ENCODE data around the gene UROC1. TPM values are rescaled to one million over a fixed set of nuclear protein-coding genes. Genes with fewer than 3 reads are reported as not detected.

The UROC1 gene
- total RNA-seq, 6 experiments from 2014 or later, result not detected

DNA sequence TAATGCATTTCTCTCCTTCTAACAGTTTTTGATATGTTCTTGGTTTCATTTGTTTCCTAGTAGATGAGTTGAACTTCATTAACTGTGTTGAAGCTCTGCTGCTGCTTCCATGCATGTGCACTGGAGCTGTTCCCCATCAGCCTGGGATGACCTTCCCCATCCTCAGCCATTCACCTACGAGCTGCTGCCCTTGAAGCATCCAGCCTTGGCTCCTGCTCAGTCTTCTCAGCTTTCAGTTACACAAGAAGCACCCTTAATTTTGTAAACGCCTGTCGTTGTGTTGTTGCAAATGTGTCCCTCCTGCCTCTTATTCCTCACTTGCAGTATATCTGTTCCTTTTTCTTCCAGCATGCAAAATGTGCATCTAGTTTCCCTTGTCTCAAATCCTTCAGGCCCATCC lies 33.4 kb downstream of the UROC1 start:
- Mint-ChIP-seq H3K27me3 (ENCODE audit: insufficient read depth) (peaks cover 20% of the 10 kb centered on the region), H3K4me1 (ENCODE audit: low read depth) (peaks cover 11% of the 10 kb centered on the region), H3K27ac (no peak overlapping the region), H3K9me3 (no peaks in the 10 kb centered on the region), H3K4me3 (no peak overlapping the region), H3K36me3 (ENCODE audit: low read depth) (no peaks in the 10 kb centered on the region)
- no peak for DNase-seq
- TF ChIP-seq, protein P1, sequence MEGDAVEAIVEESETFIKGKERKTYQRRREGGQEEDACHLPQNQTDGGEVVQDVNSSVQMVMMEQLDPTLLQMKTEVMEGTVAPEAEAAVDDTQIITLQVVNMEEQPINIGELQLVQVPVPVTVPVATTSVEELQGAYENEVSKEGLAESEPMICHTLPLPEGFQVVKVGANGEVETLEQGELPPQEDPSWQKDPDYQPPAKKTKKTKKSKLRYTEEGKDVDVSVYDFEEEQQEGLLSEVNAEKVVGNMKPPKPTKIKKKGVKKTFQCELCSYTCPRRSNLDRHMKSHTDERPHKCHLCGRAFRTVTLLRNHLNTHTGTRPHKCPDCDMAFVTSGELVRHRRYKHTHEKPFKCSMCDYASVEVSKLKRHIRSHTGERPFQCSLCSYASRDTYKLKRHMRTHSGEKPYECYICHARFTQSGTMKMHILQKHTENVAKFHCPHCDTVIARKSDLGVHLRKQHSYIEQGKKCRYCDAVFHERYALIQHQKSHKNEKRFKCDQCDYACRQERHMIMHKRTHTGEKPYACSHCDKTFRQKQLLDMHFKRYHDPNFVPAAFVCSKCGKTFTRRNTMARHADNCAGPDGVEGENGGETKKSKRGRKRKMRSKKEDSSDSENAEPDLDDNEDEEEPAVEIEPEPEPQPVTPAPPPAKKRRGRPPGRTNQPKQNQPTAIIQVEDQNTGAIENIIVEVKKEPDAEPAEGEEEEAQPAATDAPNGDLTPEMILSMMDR (IDR thresholded peaks at IDR 0.05), result no peak

DNA sequence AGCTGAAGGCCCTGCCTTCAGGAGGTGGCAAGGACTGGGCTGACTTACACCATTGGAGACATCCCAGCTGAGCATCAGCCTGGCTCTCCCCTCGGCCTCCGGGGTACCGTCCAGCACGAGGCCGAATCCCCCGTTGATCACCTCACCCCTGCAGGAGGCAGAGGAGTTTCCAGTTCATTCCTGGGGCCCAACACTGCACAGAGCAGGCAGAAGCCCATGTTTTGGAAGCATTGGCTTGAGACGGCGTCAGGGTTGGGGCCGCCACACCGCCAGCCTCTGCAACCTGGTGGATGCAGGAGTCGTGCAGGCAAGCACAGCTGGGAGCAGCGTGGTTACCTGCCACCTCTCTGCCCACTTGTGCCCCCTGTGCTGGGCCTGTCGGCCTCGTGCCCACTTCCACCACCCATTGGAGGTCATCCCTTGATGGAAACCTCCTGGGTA lies 34.2 kb downstream of the UROC1 start:
- Mint-ChIP-seq H3K36me3 (ENCODE audit: low read depth) (no peaks in the 10 kb centered on the region), H3K9me3 (no peaks in the 10 kb centered on the region), H3K4me1 (ENCODE audit: low read depth) (peaks cover 11% of the 10 kb centered on the region), H3K27ac (no peak overlapping the region), H3K27me3 (ENCODE audit: insufficient read depth) (peaks cover 18% of the 10 kb centered on the region), H3K4me3 (no peak overlapping the region)
- TF ChIP-seq, protein P1 (IDR thresholded peaks at IDR 0.05), result no peak
- no peak for DNase-seq

DNA sequence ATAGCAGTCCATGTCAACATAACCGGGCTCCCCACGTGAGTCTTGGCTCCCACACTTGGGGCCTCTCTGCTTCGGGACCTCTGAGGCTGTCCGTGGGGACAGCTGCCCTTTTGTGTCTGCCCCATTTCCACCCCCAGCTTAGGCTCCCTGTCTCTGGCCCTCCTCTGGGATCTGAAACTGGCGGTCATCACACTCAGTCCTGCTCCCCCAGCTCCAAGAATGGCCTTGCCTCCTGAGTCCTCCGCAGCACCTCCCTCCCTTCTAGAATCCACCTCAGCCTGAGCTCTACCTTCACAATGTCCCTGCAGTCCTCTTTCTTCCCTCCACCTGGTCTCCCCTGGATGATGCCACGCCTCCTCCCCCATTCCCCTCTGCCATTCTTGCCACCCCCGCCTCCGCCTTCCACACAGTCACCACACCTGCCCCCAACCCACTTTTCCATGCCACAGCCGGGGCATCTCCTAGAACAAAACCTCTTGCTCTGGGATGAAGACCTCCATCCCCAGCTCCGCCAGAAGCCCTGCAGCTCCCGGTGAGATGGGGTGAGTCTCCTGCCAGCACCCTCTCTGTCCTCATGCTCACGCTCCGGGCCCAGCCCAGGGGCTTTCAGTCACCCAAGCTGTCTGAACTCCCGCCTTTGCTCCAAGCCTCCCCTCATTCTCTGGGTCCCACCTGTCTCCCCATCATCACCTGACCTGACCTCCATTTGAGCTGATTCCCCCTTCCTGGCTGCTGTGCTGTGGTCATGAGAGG lies 34.9 kb downstream of the UROC1 start:
- peaks cover 11% of the 10 kb centered on the region for H3K4me1 Mint-ChIP-seq (ENCODE audit: low read depth)
- no peak for DNase-seq
- TF ChIP-seq, protein P1 (IDR thresholded peaks at IDR 0.05), result no peak
- H3K9me3 Mint-ChIP-seq, result no peaks in the 10 kb centered on the region
- H3K4me3 Mint-ChIP-seq, result no peak overlapping the region
- H3K36me3 Mint-ChIP-seq (ENCODE audit: low read depth), result no peaks in the 10 kb centered on the region
- no peak overlapping the region for H3K27ac Mint-ChIP-seq
- peaks cover 18% of the 10 kb centered on the region for H3K27me3 Mint-ChIP-seq (ENCODE audit: insufficient read depth)

DNA sequence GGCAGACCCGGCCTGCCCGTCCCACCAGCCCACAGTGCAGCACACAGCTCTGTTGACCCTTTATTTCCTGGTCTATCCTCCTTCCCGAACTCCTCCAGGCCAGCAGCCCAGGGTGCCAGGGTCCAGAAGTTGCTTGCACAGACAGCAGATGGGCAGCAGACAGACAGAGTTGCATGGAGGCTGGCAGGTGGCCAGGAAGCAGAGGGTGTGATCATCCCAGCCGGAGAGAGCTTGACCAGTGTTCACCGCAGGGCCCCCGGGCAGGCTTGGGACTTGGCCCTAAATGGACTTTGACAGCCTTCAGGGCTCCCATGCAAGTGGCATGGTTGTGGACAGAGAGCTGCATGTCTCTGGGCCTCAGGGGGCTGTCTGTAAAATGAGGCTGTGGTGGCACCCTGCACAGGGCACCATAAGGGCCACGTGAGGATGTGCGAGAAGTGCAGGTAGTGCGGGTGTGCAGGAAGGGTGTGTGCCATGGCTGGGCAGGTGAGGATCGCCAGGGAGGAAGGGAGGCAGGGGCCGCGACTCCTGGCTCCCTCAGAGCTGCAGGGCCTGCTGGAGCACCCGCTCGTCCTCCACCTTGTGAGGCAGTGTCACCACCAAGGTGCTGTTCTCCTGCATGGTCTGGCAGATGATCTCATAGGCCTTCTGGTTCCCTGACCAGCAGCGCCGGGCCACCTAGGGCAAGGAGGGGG lies 35.6 kb downstream of the UROC1 start:
- Mint-ChIP-seq H3K27ac (no peak overlapping the region), H3K9me3 (no peaks in the 10 kb centered on the region), H3K4me1 (ENCODE audit: low read depth) (peaks cover 12% of the 10 kb centered on the region), H3K36me3 (ENCODE audit: low read depth) (no peaks in the 10 kb centered on the region), H3K4me3 (no peak overlapping the region), H3K27me3 (ENCODE audit: insufficient read depth) (peaks cover 18% of the 10 kb centered on the region)
- TF ChIP-seq, protein P1 (IDR thresholded peaks at IDR 0.05), result no peak
- DNase-seq, result no peak

DNA sequence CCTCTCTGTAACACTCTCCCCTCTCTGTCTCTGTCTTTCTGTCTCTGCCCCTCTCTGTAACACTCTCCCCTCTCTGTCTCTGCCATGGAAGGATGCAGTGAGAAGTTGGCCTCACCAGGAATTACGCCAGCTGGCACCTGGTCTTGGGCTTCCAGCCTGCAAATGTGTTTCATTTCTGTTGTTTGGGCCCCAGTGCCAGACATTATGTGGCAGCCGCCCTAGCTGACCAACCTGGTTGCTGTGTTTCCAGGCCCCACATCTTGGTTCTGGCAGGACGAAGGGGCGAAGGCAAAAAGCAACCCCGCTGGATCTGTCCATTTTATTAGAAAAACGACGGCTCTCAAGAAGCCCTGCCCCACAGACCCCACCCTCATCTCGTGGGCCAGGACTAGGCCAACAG lies 36.7 kb downstream of the UROC1 start:
- DNase-seq, result no peak
- Mint-ChIP-seq H3K36me3 (ENCODE audit: low read depth) (no peaks in the 10 kb centered on the region), H3K4me1 (ENCODE audit: low read depth) (peaks cover 11% of the 10 kb centered on the region), H3K4me3 (no peak overlapping the region), H3K27ac (no peak overlapping the region), H3K9me3 (no peaks in the 10 kb centered on the region), H3K27me3 (ENCODE audit: insufficient read depth) (peaks cover 18% of the 10 kb centered on the region)
- TF ChIP-seq, protein P1 (IDR thresholded peaks at IDR 0.05), result no peak

All from HFFc6 (cell line).